Tibial artery (tissue), 4 donors: ENCODE data around the gene MCAT.
A peak's percentile ranks its signal among the peaks of the same experiment; 100 is the strongest.

Experiments used
- DNase-seq, 2 donors: peaks; one replicate each; pipeline ENCODE4 v3.0.0-alpha.2; 2019
- H3K27ac ChIP-seq, 2 donors: fragments of 200-600 bp; sonication (generic) in 1 of 2; 1 replicate in 1 of 2; 2 replicates in 1 of 2; pipeline ENCODE4 v1.5.1; 2018 to 2019; ENCODE audit warnings: mild to moderate bottlenecking in 1 of 2
- H3K27me3 ChIP-seq, 2 donors: fragments of 200-600 bp; sonication (generic) in 1 of 2; one replicate each; pipeline versions ENCODE4 v1.5.1 to v1.6.0; 2016 to 2019
- H3K36me3 ChIP-seq, 3 donors: fragments of 200-600 bp; sonication (generic) in 2 of 3; one replicate each; pipeline ENCODE4 v1.5.1; 2016 to 2019; ENCODE audit warnings: mild to moderate bottlenecking in 2 of 3
- H3K4me1 ChIP-seq, 4 donors: fragments of 200-600 bp; sonication (generic) in 2 of 4; 1 replicate in 3 of 4; 2 replicates in 1 of 4; pipeline ENCODE4 v1.5.1; 2016 to 2019
- H3K4me3 ChIP-seq, 2 donors: fragments of 200-600 bp; sonication (generic) in 1 of 2; 1 replicate in 1 of 2; 2 replicates in 1 of 2; pipeline ENCODE4 v1.5.1; 2018 to 2019; ENCODE audit warnings: mild to moderate bottlenecking in 2 of 2
- H3K9me3 ChIP-seq, 3 donors: fragments of 200-600 bp; sonication (generic) in 1 of 3; one replicate each; pipeline ENCODE4 v1.5.1; 2016 to 2019
- intact Hi-C: fragments of 100-400 bp; cut with DNase I; formaldehyde crosslinking; loops from one replicate; pipeline ENCODE4 v1.15.0; 2023; ENCODE audit warnings: low total_unique reads
- TF ChIP-seq, protein P1 (sequence below), 2 experiments: fragments of 200-600 bp in 1 of 2; fragments of 450-650 bp in 1 of 2; IDR thresholded peaks; one replicate each; pipeline ENCODE4 v1.5.1; 2017 to 2019; ENCODE audit warnings: antibody characterized with exemption in 2 of 2, mild to moderate bottlenecking in 1 of 2, moderate library complexity in 1 of 2

The MCAT gene

DNA sequence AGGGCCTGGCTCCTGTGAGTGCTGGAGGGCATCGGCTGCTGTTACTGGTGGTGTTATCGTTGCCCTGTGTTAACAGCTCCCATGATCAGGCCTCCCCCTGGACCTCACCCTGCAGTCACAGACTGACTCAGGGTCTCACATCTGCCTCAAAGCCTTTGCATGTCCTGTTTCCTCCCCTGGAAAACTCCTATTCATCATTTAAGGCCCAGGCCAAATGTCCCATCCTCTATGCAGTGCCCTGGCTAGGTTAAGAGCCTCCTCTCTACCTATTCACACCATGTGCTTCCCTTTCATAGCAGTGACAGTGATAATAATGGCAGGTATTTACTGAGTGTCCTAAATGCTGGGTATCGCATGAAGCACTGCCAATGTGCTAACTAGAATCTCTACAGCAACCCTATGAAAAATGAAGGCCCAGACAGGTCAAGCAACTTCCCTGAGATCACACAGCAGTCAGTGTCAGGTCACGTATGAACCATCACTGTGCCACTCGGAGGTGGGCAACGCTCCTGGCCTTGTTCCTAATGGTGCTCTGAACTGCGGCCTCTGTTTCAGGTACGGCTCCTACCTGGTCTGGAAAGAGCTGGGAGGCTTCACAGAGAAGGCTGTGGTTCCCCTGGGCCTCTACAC lies 17.4 kb upstream of the MCAT start:
- intact Hi-C loops = no loop called here
- Histone ChIP-seq H3K9me3 (no peaks in the 10 kb centered on the region), H3K4me3 (no peak overlapping the region), H3K36me3 (peaks cover 0 to 58% (median 19%) of the 10 kb centered on the region in 3 donors), H3K27me3 (no peaks in the 10 kb centered on the region), H3K27ac (no peak overlapping the region), H3K4me1 (peaks cover 0 to 35% (median 4%) of the 10 kb centered on the region in 4 donors)
- TF ChIP-seq, protein P1, sequence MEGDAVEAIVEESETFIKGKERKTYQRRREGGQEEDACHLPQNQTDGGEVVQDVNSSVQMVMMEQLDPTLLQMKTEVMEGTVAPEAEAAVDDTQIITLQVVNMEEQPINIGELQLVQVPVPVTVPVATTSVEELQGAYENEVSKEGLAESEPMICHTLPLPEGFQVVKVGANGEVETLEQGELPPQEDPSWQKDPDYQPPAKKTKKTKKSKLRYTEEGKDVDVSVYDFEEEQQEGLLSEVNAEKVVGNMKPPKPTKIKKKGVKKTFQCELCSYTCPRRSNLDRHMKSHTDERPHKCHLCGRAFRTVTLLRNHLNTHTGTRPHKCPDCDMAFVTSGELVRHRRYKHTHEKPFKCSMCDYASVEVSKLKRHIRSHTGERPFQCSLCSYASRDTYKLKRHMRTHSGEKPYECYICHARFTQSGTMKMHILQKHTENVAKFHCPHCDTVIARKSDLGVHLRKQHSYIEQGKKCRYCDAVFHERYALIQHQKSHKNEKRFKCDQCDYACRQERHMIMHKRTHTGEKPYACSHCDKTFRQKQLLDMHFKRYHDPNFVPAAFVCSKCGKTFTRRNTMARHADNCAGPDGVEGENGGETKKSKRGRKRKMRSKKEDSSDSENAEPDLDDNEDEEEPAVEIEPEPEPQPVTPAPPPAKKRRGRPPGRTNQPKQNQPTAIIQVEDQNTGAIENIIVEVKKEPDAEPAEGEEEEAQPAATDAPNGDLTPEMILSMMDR (IDR thresholded peaks at IDR 0.05) = no peak
- DNase-seq = no peak

DNA sequence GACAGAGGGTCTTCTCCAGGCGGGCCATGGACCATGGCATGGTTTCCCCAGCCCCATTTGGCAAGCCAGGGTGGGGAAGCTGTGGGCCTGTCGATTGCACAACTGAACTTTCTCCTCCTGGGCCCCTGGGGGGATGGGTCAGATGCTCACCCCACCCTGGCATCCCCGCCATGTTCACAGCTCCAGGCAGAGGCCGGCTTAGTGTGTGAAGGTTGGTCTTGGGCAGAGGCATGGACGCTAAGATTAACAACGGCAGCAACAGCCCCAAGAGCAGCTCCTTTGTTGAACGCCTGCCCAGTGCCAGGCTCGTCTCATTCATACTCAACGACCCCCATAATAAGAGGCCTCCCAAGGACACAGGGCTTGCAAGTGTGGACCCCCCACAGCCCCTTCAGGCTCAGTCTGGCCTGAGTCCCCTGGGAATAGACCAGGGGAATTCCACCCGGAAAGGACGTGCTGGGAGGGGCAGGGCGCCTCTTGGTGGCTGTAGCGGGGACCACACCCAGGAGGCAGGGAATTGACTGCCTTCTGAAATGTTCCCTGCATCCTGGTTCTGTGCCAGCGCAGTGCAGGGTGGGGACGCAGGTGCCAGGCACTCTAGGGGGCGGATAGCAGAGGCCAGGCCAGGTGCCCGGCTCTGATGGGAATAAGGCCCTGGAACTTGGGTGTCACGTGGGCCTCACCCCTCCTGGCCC lies 16.4 kb upstream of the MCAT start:
- no peak for DNase-seq
- TF ChIP-seq, protein P1 (IDR thresholded peaks at IDR 0.05) = peak in 1 of 2 experiments; percentile 12
- Histone ChIP-seq H3K9me3 (no peaks in the 10 kb centered on the region), H3K27ac (no peak overlapping the region), H3K27me3 (no peaks in the 10 kb centered on the region), H3K4me1 (peaks cover 0 to 38% (median 4%) of the 10 kb centered on the region in 4 donors), H3K36me3 (peaks cover 0 to 64% (median 19%) of the 10 kb centered on the region in 3 donors), H3K4me3 (no peak overlapping the region)
- intact Hi-C loops = no loop called here

DNA sequence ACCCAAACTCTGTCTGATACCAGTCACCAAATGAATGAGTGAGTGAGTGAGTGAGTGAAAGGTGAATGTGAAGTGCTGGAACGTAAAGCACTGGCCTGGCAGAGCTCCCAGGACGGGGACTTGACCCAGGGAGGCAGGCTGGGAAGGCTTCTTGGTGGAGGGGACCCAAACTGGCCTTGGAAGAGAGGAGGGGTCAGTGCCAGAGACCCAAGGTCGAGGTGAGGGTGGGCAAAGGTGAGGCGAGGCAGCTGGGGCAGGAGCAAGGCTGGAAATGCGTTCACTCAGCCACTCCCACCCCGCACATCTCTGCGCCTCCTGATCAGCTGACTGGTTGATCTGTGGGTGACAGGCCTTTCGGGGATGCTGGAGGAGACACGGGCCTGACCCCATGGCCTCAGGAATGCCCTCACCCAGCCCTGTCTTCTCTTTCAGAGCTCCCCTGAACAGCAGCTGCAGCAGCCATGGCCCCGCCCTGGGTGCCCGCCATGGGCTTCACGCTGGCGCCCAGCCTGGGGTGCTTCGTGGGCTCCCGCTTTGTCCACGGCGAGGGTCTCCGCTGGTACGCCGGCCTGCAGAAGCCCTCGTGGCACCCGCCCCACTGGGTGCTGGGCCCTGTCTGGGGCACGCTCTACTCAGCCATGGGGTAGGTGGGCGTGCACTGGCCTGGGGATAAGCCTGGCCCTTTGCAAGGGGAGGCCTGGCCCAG lies 15.7 kb upstream of the MCAT start:
- H3K9me3 ChIP-seq = no peaks in the 10 kb centered on the region
- H3K27ac ChIP-seq = no peak overlapping the region
- DNase-seq = no peak
- peaks cover 0 to 32% (median 7%) of the 10 kb centered on the region in 4 donors for H3K4me1 ChIP-seq
- H3K27me3 ChIP-seq = no peaks in the 10 kb centered on the region
- intact Hi-C loops = no loop called here
- TF ChIP-seq, protein P1 (IDR thresholded peaks at IDR 0.05) = no peak
- H3K36me3 ChIP-seq = peaks cover 0 to 64% (median 19%) of the 10 kb centered on the region in 3 donors
- H3K4me3 ChIP-seq = no peak overlapping the region

DNA sequence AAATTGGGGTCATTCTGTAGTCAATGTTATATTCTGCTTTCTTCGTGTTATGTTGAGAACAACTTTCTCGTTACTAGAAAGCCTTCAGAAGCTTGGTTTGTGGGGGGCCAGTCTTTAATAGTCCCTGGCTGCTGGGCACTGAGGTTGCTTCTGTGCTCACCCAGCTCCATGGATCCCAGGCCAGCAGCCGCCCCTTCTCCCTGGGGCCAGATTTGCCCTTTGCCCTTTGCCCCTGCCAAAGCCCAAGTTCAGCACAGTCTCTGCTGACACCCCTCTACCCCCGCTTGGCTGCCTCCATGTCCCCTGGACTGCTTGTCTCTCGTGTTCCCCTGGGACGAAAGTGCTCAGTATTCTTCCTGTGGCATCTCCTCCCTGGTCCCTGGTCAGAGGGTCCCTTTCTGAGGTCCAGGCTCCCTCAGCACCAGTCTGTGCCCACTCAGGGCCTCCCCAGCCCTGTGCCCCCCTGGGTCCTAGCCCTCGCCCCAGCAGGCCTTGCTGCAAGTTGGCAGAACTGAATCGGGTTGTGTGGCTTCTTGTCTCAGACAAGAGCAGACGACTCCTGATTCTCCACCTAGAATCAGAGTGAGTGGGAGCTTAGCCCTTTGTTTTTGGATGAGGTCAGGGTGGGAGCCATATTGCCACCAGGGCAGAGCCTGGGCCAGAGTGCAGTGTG lies 14.8 kb upstream of the MCAT start:
- Histone ChIP-seq H3K36me3 (peaks cover 0 to 56% (median 11%) of the 10 kb centered on the region in 3 donors), H3K27me3 (no peaks in the 10 kb centered on the region), H3K9me3 (no peaks in the 10 kb centered on the region), H3K4me3 (no peak overlapping the region), H3K4me1 (peaks cover 0 to 28% (median 9%) of the 10 kb centered on the region in 4 donors), H3K27ac (no peak overlapping the region)
- TF ChIP-seq, protein P1 (IDR thresholded peaks at IDR 0.05) = no peak
- intact Hi-C loops = no loop called here
- no peak for DNase-seq

DNA sequence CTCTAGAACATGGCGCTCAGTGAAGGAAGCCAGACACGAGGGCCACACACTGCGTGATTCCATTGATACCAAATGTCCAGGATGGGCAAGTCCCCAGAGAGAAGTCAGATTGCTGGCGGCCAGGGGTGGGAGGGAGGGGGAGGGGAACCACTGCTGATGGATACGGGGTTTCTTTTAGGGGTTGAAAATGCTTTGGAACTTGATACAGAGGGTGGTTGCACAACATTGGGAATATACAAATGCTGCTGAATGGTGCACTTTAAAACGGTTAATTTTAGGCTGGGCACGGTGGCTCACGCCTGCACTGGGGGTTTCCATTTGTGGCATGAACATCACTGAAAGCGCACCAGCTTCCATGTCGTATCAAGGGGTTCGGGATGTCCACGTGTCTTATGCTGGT lies 13.2 kb upstream of the MCAT start:
- TF ChIP-seq, protein P1 (IDR thresholded peaks at IDR 0.05) = no peak
- Histone ChIP-seq H3K36me3 (peaks cover 0 to 40% (median 0%) of the 10 kb centered on the region in 3 donors), H3K27me3 (no peaks in the 10 kb centered on the region), H3K4me1 (peaks cover 0 to 37% (median 16%) of the 10 kb centered on the region in 4 donors), H3K27ac (no peak overlapping the region), H3K4me3 (no peak overlapping the region), H3K9me3 (no peaks in the 10 kb centered on the region)
- intact Hi-C loops = no loop called here
- DNase-seq = no peak
